HepG2 (cell line): ENCODE data around the gene PXK. TPM values are rescaled to one million over a fixed set of nuclear protein-coding genes. Genes with fewer than 3 reads are reported as not detected.

ENCODE experiments used
- BORCS8-MEF2B ChIP-seq: sonication (generic); formaldehyde crosslinking; IDR thresholded peaks from 2 replicates; pipeline ENCODE4 v1.8.0; 2022; ENCODE audit warnings: mild to moderate bottlenecking, missing genetic modification reagents
- KDM5A ChIP-seq: fragments of 200-600 bp; sonication (generic); IDR thresholded peaks from 2 replicates; pipeline ENCODE4 v1.7.0; 2018; ENCODE audit warnings: antibody characterized with exemption, mild to moderate bottlenecking, low read length, borderline replicate concordance
- MAF1 ChIP-seq: sonication (generic); formaldehyde crosslinking; IDR thresholded peaks from 2 replicates; pipeline ENCODE4 v1.5.0; 2020; ENCODE audit warnings: missing genetic modification reagents, borderline replicate concordance
- NKX3-1 ChIP-seq: sonication (generic); formaldehyde crosslinking; IDR thresholded peaks from 2 replicates; pipeline ENCODE4 v1.5.0; 2020; ENCODE audit warnings: missing genetic modification reagents
- NR1H2 ChIP-seq: sonication (generic); formaldehyde crosslinking; IDR thresholded peaks from 2 replicates; pipeline ENCODE4 v1.8.1; 2022; ENCODE audit warnings: low read depth, missing genetic modification reagents, borderline replicate concordance
- SAP130 ChIP-seq: IDR thresholded peaks from 2 replicates; pipeline ENCODE4 v1.6.1; 2016; ENCODE audit warnings: low read depth
- polyA plus RNA-seq, 8 experiments: library from polyadenylated mRNA; depleted of rRNA in 3 of 8; stranded (reverse) in 7 of 8; unstranded in 1 of 8; fragments of >200 nt; fragmentation: Illumina TruSeq in 4 of 8; extraction: Trizol in 4 of 8; gene quantifications; 2 replicates each; pipeline versions ENCODE4 v1.2.1 to v1.2.3, GENCODE V29; 2011 to 2016; ENCODE audit warnings: low read depth in 4 of 8, missing spikeins in 1 of 8, mixed read lengths in 1 of 8; ENCODE audit not compliant: insufficient read depth in 1 of 8
- total RNA-seq, 5 experiments: library from RNA; depleted of rRNA; stranded (reverse); fragments of >200 nt; fragmentation: Illumina TruSeq; extraction: Trizol; gene quantifications; 2 replicates each; pipeline ENCODE4 v1.2.3, GENCODE V29; 2016; ENCODE audit warnings: low read depth in 1 of 5
- TF ChIP-seq, protein P1 (sequence below): sonication (generic); formaldehyde crosslinking; IDR thresholded peaks from 2 replicates; pipeline ENCODE4 v1.5.0; 2020; ENCODE audit warnings: mild to moderate bottlenecking, missing genetic modification reagents, borderline replicate concordance
- TF ChIP-seq, protein P2 (sequence below): IDR thresholded peaks from 2 replicates; pipeline ENCODE4 v1.6.1; 2018; ENCODE audit warnings: missing genetic modification reagents, mild to moderate bottlenecking, missing compliant biosample characterization
- TF ChIP-seq, protein P3 (sequence below): sonication (generic); formaldehyde crosslinking; IDR thresholded peaks from 2 replicates; pipeline ENCODE4 v1.4.0; 2020; ENCODE audit warnings: missing genetic modification reagents, mild to moderate bottlenecking, borderline replicate concordance
- TF ChIP-seq, protein P4 (sequence below): sonication (generic); formaldehyde crosslinking; IDR thresholded peaks from 2 replicates; pipeline ENCODE4 v1.5.1; 2020; ENCODE audit warnings: mild to moderate bottlenecking, missing genetic modification reagents, borderline replicate concordance

PXK gene
- total and polyA plus RNA-seq, 2 of the 13 experiments (the other 11 are each of a cell fraction or from before 2014, with no cell fraction given), result 6.4 to 18.6 TPM

DNA sequence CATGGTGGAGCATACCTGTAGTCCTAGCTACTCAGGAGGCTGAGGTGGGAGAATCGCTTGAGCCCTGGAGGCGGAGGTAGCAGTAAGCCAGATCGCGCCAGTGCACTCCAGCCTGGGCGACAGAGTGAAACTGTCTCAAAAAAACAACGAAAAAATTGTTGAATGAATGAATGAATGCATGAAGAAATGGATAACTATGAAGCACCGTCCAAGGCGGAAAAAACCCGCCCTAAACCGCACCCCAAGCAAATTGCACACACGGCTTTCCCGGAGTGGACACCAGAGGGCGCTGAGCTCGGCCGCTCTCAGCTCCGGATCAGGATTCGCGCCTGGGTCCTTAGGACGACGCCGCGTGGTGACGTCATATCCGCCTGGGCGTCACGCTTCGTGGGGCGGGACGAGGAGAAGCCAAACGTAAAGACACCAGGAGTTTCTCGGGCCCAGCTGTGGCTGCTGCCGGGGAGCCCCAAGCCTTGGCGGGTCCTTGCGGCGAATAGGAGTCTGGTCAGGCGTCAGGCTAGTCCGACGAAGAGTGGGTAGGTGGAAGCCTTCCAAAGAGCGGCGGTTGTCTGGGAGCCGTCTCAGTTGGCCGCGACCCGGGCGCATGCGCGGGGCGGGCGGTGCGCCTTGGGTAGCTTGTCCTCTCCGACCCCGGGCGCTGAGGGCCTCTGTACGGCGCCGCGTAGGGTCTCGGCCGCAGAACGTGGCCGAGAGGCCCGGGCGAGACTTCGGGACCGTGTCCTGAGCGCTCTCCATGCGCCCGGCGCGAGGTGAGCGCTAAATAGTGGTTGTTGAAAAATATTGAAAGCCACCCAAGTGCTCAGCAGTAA, 26.6 kb upstream of the PXK start, which contains the start of the genes HTD2 and RPP14 (continued):
- TF ChIP-seq, protein P1, sequence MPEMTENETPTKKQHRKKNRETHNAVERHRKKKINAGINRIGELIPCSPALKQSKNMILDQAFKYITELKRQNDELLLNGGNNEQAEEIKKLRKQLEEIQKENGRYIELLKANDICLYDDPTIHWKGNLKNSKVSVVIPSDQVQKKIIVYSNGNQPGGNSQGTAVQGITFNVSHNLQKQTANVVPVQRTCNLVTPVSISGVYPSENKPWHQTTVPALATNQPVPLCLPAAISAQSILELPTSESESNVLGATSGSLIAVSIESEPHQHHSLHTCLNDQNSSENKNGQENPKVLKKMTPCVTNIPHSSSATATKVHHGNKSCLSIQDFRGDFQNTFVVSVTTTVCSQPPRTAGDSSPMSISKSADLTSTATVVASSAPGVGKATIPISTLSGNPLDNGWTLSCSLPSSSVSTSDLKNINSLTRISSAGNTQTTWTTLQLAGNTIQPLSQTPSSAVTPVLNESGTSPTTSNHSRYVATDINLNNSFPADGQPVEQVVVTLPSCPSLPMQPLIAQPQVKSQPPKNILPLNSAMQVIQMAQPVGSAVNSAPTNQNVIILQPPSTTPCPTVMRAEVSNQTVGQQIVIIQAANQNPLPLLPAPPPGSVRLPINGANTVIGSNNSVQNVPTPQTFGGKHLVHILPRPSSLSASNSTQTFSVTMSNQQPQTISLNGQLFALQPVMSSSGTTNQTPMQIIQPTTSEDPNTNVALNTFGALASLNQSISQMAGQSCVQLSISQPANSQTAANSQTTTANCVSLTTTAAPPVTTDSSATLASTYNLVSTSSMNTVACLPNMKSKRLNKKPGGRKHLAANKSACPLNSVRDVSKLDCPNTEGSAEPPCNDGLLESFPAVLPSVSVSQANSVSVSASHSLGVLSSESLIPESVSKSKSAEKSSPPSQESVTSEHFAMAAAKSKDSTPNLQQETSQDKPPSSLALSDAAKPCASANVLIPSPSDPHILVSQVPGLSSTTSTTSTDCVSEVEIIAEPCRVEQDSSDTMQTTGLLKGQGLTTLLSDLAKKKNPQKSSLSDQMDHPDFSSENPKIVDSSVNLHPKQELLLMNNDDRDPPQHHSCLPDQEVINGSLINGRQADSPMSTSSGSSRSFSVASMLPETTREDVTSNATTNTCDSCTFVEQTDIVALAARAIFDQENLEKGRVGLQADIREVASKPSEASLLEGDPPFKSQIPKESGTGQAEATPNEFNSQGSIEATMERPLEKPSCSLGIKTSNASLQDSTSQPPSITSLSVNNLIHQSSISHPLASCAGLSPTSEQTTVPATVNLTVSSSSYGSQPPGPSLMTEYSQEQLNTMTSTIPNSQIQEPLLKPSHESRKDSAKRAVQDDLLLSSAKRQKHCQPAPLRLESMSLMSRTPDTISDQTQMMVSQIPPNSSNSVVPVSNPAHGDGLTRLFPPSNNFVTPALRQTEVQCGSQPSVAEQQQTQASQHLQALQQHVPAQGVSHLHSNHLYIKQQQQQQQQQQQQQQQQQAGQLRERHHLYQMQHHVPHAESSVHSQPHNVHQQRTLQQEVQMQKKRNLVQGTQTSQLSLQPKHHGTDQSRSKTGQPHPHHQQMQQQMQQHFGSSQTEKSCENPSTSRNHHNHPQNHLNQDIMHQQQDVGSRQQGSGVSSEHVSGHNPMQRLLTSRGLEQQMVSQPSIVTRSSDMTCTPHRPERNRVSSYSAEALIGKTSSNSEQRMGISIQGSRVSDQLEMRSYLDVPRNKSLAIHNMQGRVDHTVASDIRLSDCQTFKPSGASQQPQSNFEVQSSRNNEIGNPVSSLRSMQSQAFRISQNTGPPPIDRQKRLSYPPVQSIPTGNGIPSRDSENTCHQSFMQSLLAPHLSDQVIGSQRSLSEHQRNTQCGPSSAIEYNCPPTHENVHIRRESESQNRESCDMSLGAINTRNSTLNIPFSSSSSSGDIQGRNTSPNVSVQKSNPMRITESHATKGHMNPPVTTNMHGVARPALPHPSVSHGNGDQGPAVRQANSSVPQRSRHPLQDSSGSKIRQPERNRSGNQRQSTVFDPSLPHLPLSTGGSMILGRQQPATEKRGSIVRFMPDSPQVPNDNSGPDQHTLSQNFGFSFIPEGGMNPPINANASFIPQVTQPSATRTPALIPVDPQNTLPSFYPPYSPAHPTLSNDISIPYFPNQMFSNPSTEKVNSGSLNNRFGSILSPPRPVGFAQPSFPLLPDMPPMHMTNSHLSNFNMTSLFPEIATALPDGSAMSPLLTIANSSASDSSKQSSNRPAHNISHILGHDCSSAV (CRISPR knock-in tag), result peak; percentile 67; the same call in 1 of the 2 replicates
- TF ChIP-seq, protein P2, sequence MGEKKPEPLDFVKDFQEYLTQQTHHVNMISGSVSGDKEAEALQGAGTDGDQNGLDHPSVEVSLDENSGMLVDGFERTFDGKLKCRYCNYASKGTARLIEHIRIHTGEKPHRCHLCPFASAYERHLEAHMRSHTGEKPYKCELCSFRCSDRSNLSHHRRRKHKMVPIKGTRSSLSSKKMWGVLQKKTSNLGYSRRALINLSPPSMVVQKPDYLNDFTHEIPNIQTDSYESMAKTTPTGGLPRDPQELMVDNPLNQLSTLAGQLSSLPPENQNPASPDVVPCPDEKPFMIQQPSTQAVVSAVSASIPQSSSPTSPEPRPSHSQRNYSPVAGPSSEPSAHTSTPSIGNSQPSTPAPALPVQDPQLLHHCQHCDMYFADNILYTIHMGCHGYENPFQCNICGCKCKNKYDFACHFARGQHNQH (CRISPR knock-in tag), result peak; percentile 93
- peak; percentile 67; the same call in 1 of the 2 replicates for TF ChIP-seq BORCS8-MEF2B
- peak; percentile 93 for TF ChIP-seq KDM5A
- TF ChIP-seq SAP130 (CRISPR knock-in tag), result peak; percentile 80
- TF ChIP-seq MAF1 (CRISPR knock-in tag), result no peak
- 0 out of 2 replicates have a peak, but pooled peaks have one; percentile 35 for TF ChIP-seq NR1H2 (CRISPR knock-in tag)
- TF ChIP-seq NKX3-1 (CRISPR knock-in tag), result no peak
- TF ChIP-seq, protein P3, sequence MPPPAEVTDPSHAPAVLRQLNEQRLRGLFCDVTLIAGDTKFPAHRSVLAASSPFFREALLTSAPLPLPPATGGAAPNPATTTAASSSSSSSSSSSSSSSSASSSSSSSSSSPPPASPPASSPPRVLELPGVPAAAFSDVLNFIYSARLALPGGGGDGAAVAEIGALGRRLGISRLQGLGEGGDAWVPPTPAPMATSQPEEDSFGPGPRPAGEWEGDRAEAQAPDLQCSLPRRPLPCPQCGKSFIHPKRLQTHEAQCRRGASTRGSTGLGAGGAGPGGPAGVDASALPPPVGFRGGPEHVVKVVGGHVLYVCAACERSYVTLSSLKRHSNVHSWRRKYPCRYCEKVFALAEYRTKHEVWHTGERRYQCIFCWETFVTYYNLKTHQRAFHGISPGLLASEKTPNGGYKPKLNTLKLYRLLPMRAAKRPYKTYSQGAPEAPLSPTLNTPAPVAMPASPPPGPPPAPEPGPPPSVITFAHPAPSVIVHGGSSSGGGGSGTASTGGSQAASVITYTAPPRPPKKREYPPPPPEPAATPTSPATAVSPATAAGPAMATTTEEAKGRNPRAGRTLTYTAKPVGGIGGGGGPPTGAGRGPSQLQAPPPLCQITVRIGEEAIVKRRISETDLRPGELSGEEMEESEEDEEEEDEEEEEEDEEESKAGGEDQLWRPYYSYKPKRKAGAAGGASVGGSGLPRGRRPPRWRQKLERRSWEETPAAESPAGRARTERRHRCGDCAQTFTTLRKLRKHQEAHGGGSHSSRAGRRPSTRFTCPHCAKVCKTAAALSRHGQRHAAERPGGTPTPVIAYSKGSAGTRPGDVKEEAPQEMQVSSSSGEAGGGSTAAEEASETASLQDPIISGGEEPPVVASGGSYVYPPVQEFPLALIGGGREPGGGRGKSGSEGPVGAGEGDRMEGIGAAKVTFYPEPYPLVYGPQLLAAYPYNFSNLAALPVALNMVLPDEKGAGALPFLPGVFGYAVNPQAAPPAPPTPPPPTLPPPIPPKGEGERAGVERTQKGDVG (CRISPR knock-in tag), result peak; percentile 42; the same call in 1 of the 2 replicates
- TF ChIP-seq, protein P4, sequence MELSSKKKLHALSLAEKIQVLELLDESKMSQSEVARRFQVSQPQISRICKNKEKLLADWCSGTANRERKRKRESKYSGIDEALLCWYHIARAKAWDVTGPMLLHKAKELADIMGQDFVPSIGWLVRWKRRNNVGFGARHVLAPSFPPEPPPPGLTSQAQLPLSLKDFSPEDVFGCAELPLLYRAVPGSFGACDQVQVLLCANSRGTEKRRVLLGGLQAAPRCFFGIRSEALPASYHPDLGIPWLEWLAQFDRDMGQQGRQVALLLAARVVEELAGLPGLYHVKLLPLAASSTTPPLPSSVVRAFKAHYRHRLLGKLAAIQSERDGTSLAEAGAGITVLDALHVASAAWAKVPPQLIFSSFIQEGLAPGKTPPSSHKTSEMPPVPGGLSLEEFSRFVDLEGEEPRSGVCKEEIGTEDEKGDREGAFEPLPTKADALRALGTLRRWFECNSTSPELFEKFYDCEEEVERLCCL, result peak; percentile 60; the same call in 1 of the 2 replicates
